Neural crest cell (in vitro differentiated cells): ENCODE data around the gene ARMC9. TPM values are rescaled to one million over a fixed set of nuclear protein-coding genes. Genes with fewer than 3 reads are reported as not detected.

ENCODE experiments used
- DNase-seq: peaks from one replicate; pipeline ENCODE4 v3.0.0; 2021; ENCODE audit warnings: low read depth, mixed read lengths, low spot score
- H3K27ac Mint-ChIP-seq: one replicate; pipeline ENCODE4 v1.8.0; 2021; ENCODE audit warnings: mild to moderate bottlenecking, mixed read lengths; ENCODE audit not compliant: unreplicated experiment
- H3K27me3 Mint-ChIP-seq: 2 replicates; pipeline ENCODE4 v1.8.0; 2021; ENCODE audit warnings: low read depth, mild to moderate bottlenecking, mixed read lengths
- H3K36me3 Mint-ChIP-seq: 2 replicates; pipeline ENCODE4 v1.8.0; 2021; ENCODE audit warnings: low read depth, mild to moderate bottlenecking, mixed read lengths
- H3K4me1 Mint-ChIP-seq: 2 replicates; pipeline ENCODE4 v1.8.0; 2021; ENCODE audit warnings: mixed read lengths
- H3K4me3 Mint-ChIP-seq: one replicate; pipeline ENCODE4 v1.8.0; 2021; ENCODE audit warnings: mild to moderate bottlenecking, mixed read lengths
- H3K9me3 Mint-ChIP-seq: 2 replicates; pipeline ENCODE4 v1.8.0; 2021; ENCODE audit warnings: mixed read lengths
- total RNA-seq: library from RNA; stranded (reverse); gene quantifications from 2 replicates; pipeline ENCODE4 v1.2.1, GENCODE V29; 2021
- TF ChIP-seq, protein P1 (sequence below): fragments of 200-600 bp; sonication (generic); conservative IDR thresholded peaks from 2 replicates; pipeline ENCODE4 v1.5.0; 2021; ENCODE audit warnings: antibody characterized with exemption, mild to moderate bottlenecking

ARMC9 gene
- total RNA-seq, 1 donor from 2014 or later, result 35.0 TPM

DNA sequence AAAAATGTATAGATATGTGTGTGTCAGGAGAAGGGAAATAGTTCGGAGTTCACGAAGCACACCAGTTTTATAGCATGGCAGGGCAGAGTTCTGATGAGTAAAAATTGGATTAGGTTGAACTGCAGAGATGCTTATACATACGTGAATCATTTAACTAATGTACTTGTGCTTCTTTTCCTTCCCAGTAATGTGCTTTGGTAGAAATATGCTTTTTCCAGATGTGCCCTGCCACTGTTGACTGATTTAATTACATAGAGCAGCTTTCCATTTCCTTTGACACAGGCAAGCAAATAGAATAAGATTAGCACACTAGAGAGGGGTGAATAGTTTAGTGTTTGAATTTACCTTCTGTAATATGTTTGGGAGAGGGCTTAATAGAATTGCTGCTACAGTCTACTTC is 28.9 kb upstream of the ARMC9 start:
- TF ChIP-seq, protein P1, sequence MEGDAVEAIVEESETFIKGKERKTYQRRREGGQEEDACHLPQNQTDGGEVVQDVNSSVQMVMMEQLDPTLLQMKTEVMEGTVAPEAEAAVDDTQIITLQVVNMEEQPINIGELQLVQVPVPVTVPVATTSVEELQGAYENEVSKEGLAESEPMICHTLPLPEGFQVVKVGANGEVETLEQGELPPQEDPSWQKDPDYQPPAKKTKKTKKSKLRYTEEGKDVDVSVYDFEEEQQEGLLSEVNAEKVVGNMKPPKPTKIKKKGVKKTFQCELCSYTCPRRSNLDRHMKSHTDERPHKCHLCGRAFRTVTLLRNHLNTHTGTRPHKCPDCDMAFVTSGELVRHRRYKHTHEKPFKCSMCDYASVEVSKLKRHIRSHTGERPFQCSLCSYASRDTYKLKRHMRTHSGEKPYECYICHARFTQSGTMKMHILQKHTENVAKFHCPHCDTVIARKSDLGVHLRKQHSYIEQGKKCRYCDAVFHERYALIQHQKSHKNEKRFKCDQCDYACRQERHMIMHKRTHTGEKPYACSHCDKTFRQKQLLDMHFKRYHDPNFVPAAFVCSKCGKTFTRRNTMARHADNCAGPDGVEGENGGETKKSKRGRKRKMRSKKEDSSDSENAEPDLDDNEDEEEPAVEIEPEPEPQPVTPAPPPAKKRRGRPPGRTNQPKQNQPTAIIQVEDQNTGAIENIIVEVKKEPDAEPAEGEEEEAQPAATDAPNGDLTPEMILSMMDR, result no peak
- H3K4me3 Mint-ChIP-seq, result no peak overlapping the region
- no peaks in the 10 kb centered on the region for H3K27me3 Mint-ChIP-seq
- H3K9me3 Mint-ChIP-seq, result no peaks in the 10 kb centered on the region
- no peak overlapping the region for H3K27ac Mint-ChIP-seq
- peaks cover 25% of the 10 kb centered on the region for H3K36me3 Mint-ChIP-seq
- H3K4me1 Mint-ChIP-seq, result peaks cover 5% of the 10 kb centered on the region
- no peak for DNase-seq

DNA sequence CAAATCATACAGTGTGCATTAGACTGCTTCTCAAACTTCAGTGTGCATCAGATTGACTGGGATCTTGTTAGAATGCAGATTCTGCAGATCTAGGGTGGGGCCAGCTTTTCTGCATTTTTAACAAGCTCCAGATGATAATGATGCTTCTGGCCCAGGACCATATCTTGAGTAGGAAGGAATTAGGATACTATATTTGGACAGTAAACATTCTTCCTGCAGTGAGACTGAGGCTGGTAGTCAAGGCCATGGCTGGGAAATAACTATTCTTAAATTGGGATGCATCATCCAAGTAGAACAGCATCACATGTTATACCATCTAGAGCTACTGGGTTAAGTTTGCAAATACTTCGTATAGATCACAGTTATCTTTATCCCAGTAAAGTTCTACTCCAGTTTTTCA is 28.4 kb upstream of the ARMC9 start:
- Mint-ChIP-seq H3K9me3 (no peaks in the 10 kb centered on the region), H3K4me1 (peaks cover 5% of the 10 kb centered on the region), H3K27ac (no peak overlapping the region), H3K4me3 (no peak overlapping the region), H3K36me3 (peaks cover 28% of the 10 kb centered on the region), H3K27me3 (no peaks in the 10 kb centered on the region)
- TF ChIP-seq, protein P1, result no peak
- no peak for DNase-seq

DNA sequence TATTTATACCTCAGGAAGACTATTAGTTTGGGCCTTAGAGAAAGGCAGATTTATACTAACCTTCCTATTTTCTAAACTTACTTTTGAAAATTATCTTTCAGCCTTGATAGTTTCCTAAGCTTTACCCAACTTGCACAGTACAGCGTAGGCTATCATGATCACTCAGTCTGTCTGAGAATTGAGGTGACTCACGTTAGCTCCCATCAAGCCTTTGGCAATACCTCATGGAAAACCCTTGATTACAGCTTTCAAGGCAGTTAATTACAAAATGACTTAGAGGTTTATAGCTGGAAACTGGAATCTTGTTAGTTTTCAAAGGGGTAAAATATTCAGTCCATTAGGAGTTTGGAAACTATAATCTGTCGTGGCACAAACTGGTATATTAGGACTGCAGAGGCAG is 26.4 kb upstream of the ARMC9 start:
- H3K27me3 Mint-ChIP-seq, result no peaks in the 10 kb centered on the region
- no peak overlapping the region for H3K27ac Mint-ChIP-seq
- no peak overlapping the region for H3K4me3 Mint-ChIP-seq
- H3K4me1 Mint-ChIP-seq, result peaks cover 5% of the 10 kb centered on the region
- H3K9me3 Mint-ChIP-seq, result no peaks in the 10 kb centered on the region
- TF ChIP-seq, protein P1, result no peak
- peaks cover 30% of the 10 kb centered on the region for H3K36me3 Mint-ChIP-seq
- no peak for DNase-seq

DNA sequence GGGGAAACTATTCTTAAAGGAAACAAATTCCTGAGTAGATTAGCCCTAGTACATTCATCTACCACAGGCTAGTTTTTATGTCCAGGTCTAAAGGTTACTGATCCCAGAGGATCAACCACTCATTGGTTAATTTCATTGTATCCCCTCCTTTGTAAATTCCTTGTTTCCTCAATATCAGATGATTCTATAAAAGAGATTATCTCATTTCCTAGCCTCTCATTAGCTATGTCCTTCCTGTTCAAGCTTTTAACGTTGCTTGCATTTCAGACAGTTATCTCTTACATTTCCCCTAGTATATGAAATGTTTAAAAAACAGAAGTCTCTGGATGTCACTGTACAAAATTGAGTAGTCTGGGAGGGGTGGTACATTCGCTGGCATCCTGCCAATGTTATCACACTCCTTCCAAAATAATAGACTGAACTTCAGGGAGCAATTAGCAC is 24.2 kb upstream of the ARMC9 start:
- H3K4me1 Mint-ChIP-seq, result no peaks in the 10 kb centered on the region
- no peak for DNase-seq
- no peak overlapping the region for H3K27ac Mint-ChIP-seq
- no peaks in the 10 kb centered on the region for H3K9me3 Mint-ChIP-seq
- no peak overlapping the region for H3K4me3 Mint-ChIP-seq
- no peaks in the 10 kb centered on the region for H3K27me3 Mint-ChIP-seq
- H3K36me3 Mint-ChIP-seq, result peaks cover 20% of the 10 kb centered on the region
- TF ChIP-seq, protein P1, result no peak

DNA sequence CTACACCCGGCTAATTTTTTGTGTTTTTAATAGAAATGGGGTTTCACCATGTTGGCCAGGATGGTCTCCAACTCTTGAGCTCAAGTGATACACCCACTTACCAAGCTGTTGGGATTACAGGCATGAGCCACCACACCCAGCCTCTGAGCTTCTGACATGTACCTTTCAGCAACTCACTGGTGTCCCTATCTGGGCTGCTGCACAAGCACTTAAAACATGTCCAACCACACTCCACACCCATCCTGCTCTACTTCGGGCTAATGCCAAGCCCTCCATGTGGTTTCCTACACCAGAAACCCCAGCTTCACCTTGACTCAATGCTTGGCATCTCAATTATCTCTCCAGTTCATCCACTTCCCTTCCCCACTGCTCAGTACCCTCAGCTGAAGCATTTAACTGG is 22.4 kb upstream of the ARMC9 start:
- TF ChIP-seq, protein P1, result no peak
- H3K4me1 Mint-ChIP-seq, result no peaks in the 10 kb centered on the region
- peaks cover 17% of the 10 kb centered on the region for H3K36me3 Mint-ChIP-seq
- H3K9me3 Mint-ChIP-seq, result no peaks in the 10 kb centered on the region
- no peak overlapping the region for H3K27ac Mint-ChIP-seq
- no peak for DNase-seq
- no peak overlapping the region for H3K4me3 Mint-ChIP-seq
- no peaks in the 10 kb centered on the region for H3K27me3 Mint-ChIP-seq
